Measurements from ENCODE around the gene NFIB.

GRCh38 chr9:14293801-14294200 lies 20.1 kb downstream of the NFIB start:
- TF ChIP-seq, protein P1, sequence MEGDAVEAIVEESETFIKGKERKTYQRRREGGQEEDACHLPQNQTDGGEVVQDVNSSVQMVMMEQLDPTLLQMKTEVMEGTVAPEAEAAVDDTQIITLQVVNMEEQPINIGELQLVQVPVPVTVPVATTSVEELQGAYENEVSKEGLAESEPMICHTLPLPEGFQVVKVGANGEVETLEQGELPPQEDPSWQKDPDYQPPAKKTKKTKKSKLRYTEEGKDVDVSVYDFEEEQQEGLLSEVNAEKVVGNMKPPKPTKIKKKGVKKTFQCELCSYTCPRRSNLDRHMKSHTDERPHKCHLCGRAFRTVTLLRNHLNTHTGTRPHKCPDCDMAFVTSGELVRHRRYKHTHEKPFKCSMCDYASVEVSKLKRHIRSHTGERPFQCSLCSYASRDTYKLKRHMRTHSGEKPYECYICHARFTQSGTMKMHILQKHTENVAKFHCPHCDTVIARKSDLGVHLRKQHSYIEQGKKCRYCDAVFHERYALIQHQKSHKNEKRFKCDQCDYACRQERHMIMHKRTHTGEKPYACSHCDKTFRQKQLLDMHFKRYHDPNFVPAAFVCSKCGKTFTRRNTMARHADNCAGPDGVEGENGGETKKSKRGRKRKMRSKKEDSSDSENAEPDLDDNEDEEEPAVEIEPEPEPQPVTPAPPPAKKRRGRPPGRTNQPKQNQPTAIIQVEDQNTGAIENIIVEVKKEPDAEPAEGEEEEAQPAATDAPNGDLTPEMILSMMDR (conservative IDR thresholded peaks at IDR 0.05; ENCODE audit: low read depth, low read length): no peak
- TF ChIP-seq SMC3 (IDR thresholded peaks at IDR 0.05; ENCODE audit: low read depth, low read length): no peak
